Keratinocyte (primary cell): ENCODE measurements around the gene E2F7. TPM values are rescaled to one million over a fixed set of nuclear protein-coding genes. Genes with fewer than 3 reads are reported as not detected.

Experiments
- DNase-seq: peaks from one replicate; pipeline ENCODE4 v3.0.0-alpha.2; 2011; ENCODE audit warnings: low read depth, missing footprints, low spot score
- FAIRE-seq: peaks from 2 replicates; lab custom pipeline; 2011; peaks lifted over from hg19 to GRCh38; lab: Jason Lieb, UNC
- H2AFZ ChIP-seq: 2 replicates; pipeline ENCODE4 v1.6.0; 2012; ENCODE audit warnings: low read length, control low read depth, inconsistent platforms; ENCODE audit not compliant: control insufficient read depth
- H3K27ac ChIP-seq: 2 replicates; pipeline ENCODE4 v1.5.1; 2011; ENCODE audit warnings: low read length; ENCODE audit not compliant: control insufficient read depth, insufficient read depth
- H3K27me3 ChIP-seq: 3 replicates; pipeline ENCODE4 v1.6.0; 2011; ENCODE audit warnings: low read length; ENCODE audit not compliant: control insufficient read depth, insufficient read depth; ENCODE audit errors: extremely low read depth
- H3K36me3 ChIP-seq, 2 experiments: 2 replicates in 1 of 2; 3 replicates in 1 of 2; pipeline ENCODE4 v1.5.1; 2011; ENCODE audit warnings: low read length in 2 of 2, mild to moderate bottlenecking in 1 of 2; ENCODE audit not compliant: control insufficient read depth in 2 of 2, insufficient read depth in 2 of 2; ENCODE audit errors: extremely low read depth in 1 of 2
- H3K4me1 ChIP-seq: 3 replicates; pipeline ENCODE4 v1.5.1; 2011; ENCODE audit warnings: low read length; ENCODE audit not compliant: control insufficient read depth, insufficient read depth; ENCODE audit errors: extremely low read depth
- H3K4me2 ChIP-seq: 3 replicates; pipeline ENCODE4 v1.6.0; 2011; ENCODE audit warnings: low read depth, low read length; ENCODE audit not compliant: control insufficient read depth, insufficient read depth; ENCODE audit errors: extremely low read depth
- H3K4me3 ChIP-seq, 3 experiments: fragments of 200-600 bp in 1 of 3; sonication (generic) in 1 of 3; 2 replicates in 2 of 3; 3 replicates in 1 of 3; pipeline ENCODE4 v1.5.1; 2011 to 2016; ENCODE audit warnings: low read length in 3 of 3, mild to moderate bottlenecking in 3 of 3, control low read depth in 2 of 3, inconsistent platforms in 1 of 3, low read depth in 1 of 3, mixed read lengths in 1 of 3, mixed run types in 1 of 3, moderate library complexity in 1 of 3; ENCODE audit not compliant: control insufficient read depth in 2 of 3, insufficient read depth in 2 of 3; ENCODE audit errors: extremely low read depth in 1 of 3
- H3K79me2 ChIP-seq: 2 replicates; pipeline ENCODE4 v1.6.0; 2012; ENCODE audit warnings: low read length; ENCODE audit not compliant: control insufficient read depth, insufficient read depth
- H3K9ac ChIP-seq: 3 replicates; pipeline ENCODE4 v1.6.0; 2011; ENCODE audit warnings: low read length; ENCODE audit not compliant: control insufficient read depth, insufficient read depth; ENCODE audit errors: extremely low read depth
- H3K9me1 ChIP-seq: 3 replicates; pipeline ENCODE4 v1.6.0; 2011; ENCODE audit warnings: low read length; ENCODE audit not compliant: control insufficient read depth, insufficient read depth; ENCODE audit errors: extremely low read depth
- H3K9me3 ChIP-seq: 2 replicates; pipeline ENCODE4 v1.5.1; 2012; ENCODE audit warnings: low read depth, low read length; ENCODE audit not compliant: control insufficient read depth
- H4K20me1 ChIP-seq: 3 replicates; pipeline ENCODE4 v1.6.0; 2011; ENCODE audit warnings: low read length; ENCODE audit not compliant: control insufficient read depth, insufficient read depth; ENCODE audit errors: extremely low read depth
- CTCF ChIP-seq, 3 experiments: IDR thresholded peaks in 1 of 3; conservative IDR thresholded peaks in 1 of 3; optimal IDR thresholded peaks in 1 of 3; 2 replicates in 2 of 3; 3 replicates in 1 of 3; pipeline versions ENCODE3 to v1.5.1; 2011; ENCODE audit warnings: low read length in 3 of 3, mild to moderate bottlenecking in 3 of 3, moderate library complexity in 2 of 3, control low read depth in 1 of 3, inconsistent platforms in 1 of 3; ENCODE audit not compliant: insufficient read depth in 2 of 3; ENCODE audit errors: extremely low read depth in 1 of 3
- EZH2 ChIP-seq: IDR thresholded peaks from one replicate; pipeline ENCODE4 v1.6.1; 2012; ENCODE audit warnings: inconsistent platforms, mild to moderate bottlenecking, low read length, moderate library complexity
- dilution Hi-C: fragments of 300-500 bp; cut with MboI; formaldehyde crosslinking; loops from one replicate; pipeline ENCODE4 v1.7.0; 2020; ENCODE audit warnings: low sequenced_read_pairs; ENCODE audit not compliant: extremely low pct_ligation_motif_present
- polyA plus RNA-seq, 5 experiments: library from polyadenylated mRNA; depleted of rRNA in 3 of 5; stranded (reverse) in 3 of 5; stranded (forward) in 1 of 5; unstranded in 1 of 5; fragments of >200 nt; gene quantifications; 1 replicate in 1 of 5; 2 replicates in 3 of 5; 3 replicates in 1 of 5; pipeline versions ENCODE4 v1.2.1 to v1.2.3, GENCODE V29; 2011 to 2012; ENCODE audit warnings: missing spikeins in 2 of 5, low read depth in 1 of 5, low replicate concordance in 1 of 5

Gene E2F7
- polyA plus RNA-seq, 1 donor (not counting 4 experiments of a cell fraction or from before 2014, with no cell fraction given): 9.9 TPM

GRCh38 chr12:77013091-77013490 is 52.3 kb downstream of the E2F7 start:
- FAIRE-seq: no peak
- TF ChIP-seq EZH2 (no peak), CTCF (optimal IDR thresholded peaks at IDR 0.05 in 1 of 3, IDR thresholded peaks at IDR 0.05 in 1 of 3, conservative IDR thresholded peaks at IDR 0.05 in 1 of 3; ENCODE audit: extremely low read depth in 1 of 3, insufficient read depth in 2 of 3, low read length in 3 of 3) (no peak)
- no peak overlapping the region for H3K4me2 ChIP-seq
- no peaks in the 10 kb centered on the region for H3K9me3 ChIP-seq
- H3K4me1 ChIP-seq: no peaks in the 10 kb centered on the region
- H2AFZ ChIP-seq: no peak overlapping the region
- dilution Hi-C loops: no loop called here
- no peaks in the 10 kb centered on the region for H3K79me2 ChIP-seq
- no peaks in the 10 kb centered on the region for H3K27me3 ChIP-seq
- H4K20me1 ChIP-seq: no peaks in the 10 kb centered on the region
- DNase-seq: no peak
- no peaks in the 10 kb centered on the region for H3K36me3 ChIP-seq
- H3K4me3 ChIP-seq: no peak overlapping the region
- no peaks in the 10 kb centered on the region for H3K9me1 ChIP-seq
- H3K27ac ChIP-seq: no peak overlapping the region
- no peak overlapping the region for H3K9ac ChIP-seq

- Histone ChIP-seq H3K4me2 (no peak overlapping the region), H2AFZ (no peak overlapping the region)
Observed at GRCh38 chr12:77010691-77011548, 54.4 kb downstream of the E2F7 start.

More at GRCh38 chr12:77010691-77011548, 54.4 kb downstream of the E2F7 start:
- Histone ChIP-seq H3K27ac (no peak overlapping the region), H3K9me3 (no peaks in the 10 kb centered on the region), H3K27me3 (no peaks in the 10 kb centered on the region), H4K20me1 (no peaks in the 10 kb centered on the region), H3K4me3 (no peak overlapping the region), H3K9ac (no peak overlapping the region), H3K36me3 (no peaks in the 10 kb centered on the region), H3K9me1 (no peaks in the 10 kb centered on the region), H3K4me1 (no peaks in the 10 kb centered on the region), H3K79me2 (no peaks in the 10 kb centered on the region)
- TF ChIP-seq CTCF (optimal IDR thresholded peaks at IDR 0.05 in 1 of 3, IDR thresholded peaks at IDR 0.05 in 1 of 3, conservative IDR thresholded peaks at IDR 0.05 in 1 of 3; ENCODE audit: extremely low read depth in 1 of 3, insufficient read depth in 2 of 3, low read length in 3 of 3) (peak; percentile 92 to 95 (median 92)), EZH2 (no peak)
- dilution Hi-C loops: no loop called here
- FAIRE-seq: peak; percentile 87
- DNase-seq: peak; percentile 17
